ENCODE data around the gene PAK4.
"Not testable (repeated sequence)": the region's sequence is repeated elsewhere in the genome, so short reads cannot be mapped to it uniquely, and the experiment has no call there.

PAK4 gene

GRCh38 chr19:39087907-39088686 is 37.5 kb upstream of the PAK4 start:
- DNase-seq (ENCODE audit: extremely low spot score), result no peak
- no peak for TF ChIP-seq CTCF (IDR thresholded peaks at IDR 0.05; ENCODE audit: control extremely low read depth, extremely low read depth, low read depth, missing control alignments)
- POLR2A ChIA-PET, result no interaction called here
- CTCF ChIA-PET, result no interaction called here

- POLR2A ChIA-PET; CTCF ChIA-PET; DNase-seq (ENCODE audit: extremely low spot score): not testable (repeated sequence)
Observed at GRCh38 chr19:39090016-39090415, 35.6 kb upstream of the PAK4 start.

GRCh38 chr19:39090881-39091280 is 34.7 kb upstream of the PAK4 start:
- DNase-seq (ENCODE audit: extremely low spot score), result no peak
- POLR2A ChIA-PET, result no interaction called here
- CTCF ChIA-PET, result interaction anchor here (1.1 kb wide), 1 partner anchor 19 kb away, joined by 3 read pairs; no protein-coding TSS in a partner anchor
- no peak for TF ChIP-seq CTCF (IDR thresholded peaks at IDR 0.05; ENCODE audit: control extremely low read depth, extremely low read depth, low read depth, missing control alignments)

- CTCF ChIA-PET; POLR2A ChIA-PET; DNase-seq (ENCODE audit: extremely low spot score): not testable (repeated sequence)
Observed at GRCh38 chr19:39095799-39096540, 29.6 kb upstream of the PAK4 start.

- POLR2A ChIA-PET, result no interaction called here
- DNase-seq (ENCODE audit: extremely low spot score), result no peak
- no peak for TF ChIP-seq CTCF (IDR thresholded peaks at IDR 0.05; ENCODE audit: control extremely low read depth, extremely low read depth, low read depth, missing control alignments)
- CTCF ChIA-PET, result interaction anchor here (1.7 kb wide), 1 partner anchor 14 kb away, joined by 4 read pairs; no protein-coding TSS in a partner anchor
Observed at GRCh38 chr19:39097299-39097698, 28.3 kb upstream of the PAK4 start.

- POLR2A ChIA-PET, result no interaction called here
Observed at GRCh38 chr19:39097721-39098120, 27.9 kb upstream of the PAK4 start.

More at GRCh38 chr19:39097721-39098120, 27.9 kb upstream of the PAK4 start:
- no peak for DNase-seq (ENCODE audit: extremely low spot score)
- CTCF ChIA-PET, result interaction anchor here (1.7 kb wide), 1 partner anchor 14 kb away, joined by 4 read pairs; no protein-coding TSS in a partner anchor
- TF ChIP-seq CTCF (IDR thresholded peaks at IDR 0.05; ENCODE audit: control extremely low read depth, extremely low read depth, low read depth, missing control alignments), result no peak

Measured in GM10248 (cell line).